GM12891 (cell line): ENCODE results near the gene MAGED2.

Experiments
- POLR2A ChIP-seq: IDR thresholded peaks from 2 replicates; pipeline ENCODE4 v1.6.1; 2011; ENCODE audit warnings: low read depth, low read length, control low read depth
- POLR2AphosphoS5 ChIP-seq: IDR thresholded peaks from 2 replicates; pipeline ENCODE4 v1.6.1; 2011; ENCODE audit warnings: low read depth, low read length, control low read depth
- TAF1 ChIP-seq: IDR thresholded peaks from 2 replicates; pipeline ENCODE4 v1.6.1; 2011; ENCODE audit warnings: low read depth, low read length, control low read depth

GRCh38 chrX:54818221-54818620 is 10.7 kb downstream of the MAGED2 start:
- TF ChIP-seq POLR2A, result no peak
- no peak for TF ChIP-seq POLR2AphosphoS5
- TF ChIP-seq TAF1, result no peak
